DOHH2 (cell line): Measurements from ENCODE around the gene FMNL3.

ENCODE experiments used
- H3F3A ChIP-seq: fragments of 200-600 bp; sonication (generic), shearing (Covaris generic); 2 replicates; pipeline ENCODE4 v1.6.0; 2016; ENCODE audit warnings: antibody characterized with exemption, mild to moderate bottlenecking; ENCODE audit not compliant: control insufficient read depth, insufficient read depth
- H3K27ac ChIP-seq: fragments of 200-600 bp; sonication (generic); 2 replicates; pipeline ENCODE4 v1.5.1; 2014; ENCODE audit warnings: low read depth, mild to moderate bottlenecking, low read length, moderate library complexity
- H3K27me3 ChIP-seq: fragments of 200-600 bp; sonication (generic); 2 replicates; pipeline ENCODE4 v1.6.1; 2014; ENCODE audit warnings: mild to moderate bottlenecking, low read length, mixed read lengths; ENCODE audit not compliant: control insufficient read depth
- H3K36me3 ChIP-seq: fragments of 200-600 bp; sonication (generic); 2 replicates; pipeline ENCODE4 v1.6.1; 2014; ENCODE audit warnings: mild to moderate bottlenecking, low read length, moderate library complexity, mixed read lengths; ENCODE audit not compliant: control insufficient read depth
- H3K4me1 ChIP-seq: fragments of 200-600 bp; sonication (generic); 2 replicates; pipeline ENCODE4 v1.6.1; 2014; ENCODE audit warnings: mild to moderate bottlenecking, low read length, mixed read lengths; ENCODE audit not compliant: control insufficient read depth
- H3K4me2 ChIP-seq: fragments of 200-600 bp; sonication (generic); 2 replicates; pipeline ENCODE4 v1.6.0; 2014; ENCODE audit warnings: mild to moderate bottlenecking, low read length, moderate library complexity
- H3K4me3 ChIP-seq: fragments of 200-600 bp; sonication (generic); 2 replicates; pipeline ENCODE4 v1.5.1; 2014; ENCODE audit warnings: mild to moderate bottlenecking, low read length, mixed read lengths
- H3K79me2 ChIP-seq: fragments of 200-600 bp; sonication (generic); 2 replicates; pipeline ENCODE4 v1.6.1; 2014; ENCODE audit warnings: mild to moderate bottlenecking, low read length, mixed read lengths; ENCODE audit not compliant: control insufficient read depth
- H3K9me2 ChIP-seq: fragments of 200-600 bp; sonication (generic); replicated peaks from 2 replicates; pipeline ENCODE4 v1.6.1; 2014; ENCODE audit warnings: mild to moderate bottlenecking, low read length, mixed read lengths; ENCODE audit not compliant: control insufficient read depth
- H3K9me3 ChIP-seq: fragments of 200-600 bp; sonication (generic); 2 replicates; pipeline ENCODE4 v1.6.1; 2014; ENCODE audit warnings: antibody characterized with exemption, low read length, mixed read lengths; ENCODE audit not compliant: control insufficient read depth, insufficient read depth
- H4K20me1 ChIP-seq: fragments of 200-600 bp; sonication (generic); 2 replicates; pipeline ENCODE4 v1.6.0; 2014; ENCODE audit warnings: low read depth, mild to moderate bottlenecking, antibody characterized with exemption, low read length, moderate library complexity; ENCODE audit not compliant: control insufficient read depth, insufficient read depth
- EZH2phosphoT487 ChIP-seq: fragments of 200-600 bp; sonication (generic); IDR thresholded peaks from 2 replicates; pipeline ENCODE4 v1.6.1; 2017; ENCODE audit warnings: borderline replicate concordance, mild to moderate bottlenecking, antibody characterized with exemption, low read length, moderate library complexity, mixed read lengths
- TF ChIP-seq, protein P1 (sequence below): fragments of 200-600 bp; sonication (generic); IDR thresholded peaks from one replicate; pipeline ENCODE4 v1.5.1; 2014; ENCODE audit warnings: antibody characterized with exemption, mild to moderate bottlenecking, low read depth, low read length; ENCODE audit not compliant: poor library complexity, severe bottlenecking

Gene FMNL3

DNA sequence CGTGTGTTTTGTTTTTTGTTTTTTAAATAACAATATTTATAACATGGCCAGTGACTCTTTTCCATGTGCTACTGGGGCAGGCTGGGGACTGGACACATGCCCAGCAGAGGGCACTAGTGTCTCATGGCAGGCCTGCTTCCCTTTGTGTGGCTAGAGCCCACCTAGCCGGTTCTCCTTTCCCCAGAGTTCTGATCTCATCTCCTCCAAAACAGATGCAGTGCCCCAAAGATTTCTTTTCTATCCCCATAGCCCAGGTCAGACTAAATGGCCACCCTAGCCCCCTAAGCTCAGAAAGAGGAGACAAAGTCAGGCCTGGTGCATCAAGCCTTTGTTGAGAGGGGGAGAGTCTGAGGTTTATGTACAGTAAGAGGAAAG lies 62.6 kb downstream of the FMNL3 start:
- Histone ChIP-seq H3K79me2 (no peaks in the 10 kb centered on the region), H3K4me2 (0 out of 2 replicates have a peak overlapping the region, but pooled peaks have one; percentile 1), H3K9me3 (no peaks in the 10 kb centered on the region), H3K4me3 (no peak overlapping the region), H3K9me2 (no peaks in the 10 kb centered on the region), H3K36me3 (peaks cover 14% of the 10 kb centered on the region), H3F3A (no peaks in the 10 kb centered on the region), H3K27ac (no peak overlapping the region), H3K27me3 (no peaks in the 10 kb centered on the region), H4K20me1 (no peaks in the 10 kb centered on the region), H3K4me1 (peaks cover 18% of the 10 kb centered on the region)
- no peak for TF ChIP-seq EZH2phosphoT487
- TF ChIP-seq, protein P1, sequence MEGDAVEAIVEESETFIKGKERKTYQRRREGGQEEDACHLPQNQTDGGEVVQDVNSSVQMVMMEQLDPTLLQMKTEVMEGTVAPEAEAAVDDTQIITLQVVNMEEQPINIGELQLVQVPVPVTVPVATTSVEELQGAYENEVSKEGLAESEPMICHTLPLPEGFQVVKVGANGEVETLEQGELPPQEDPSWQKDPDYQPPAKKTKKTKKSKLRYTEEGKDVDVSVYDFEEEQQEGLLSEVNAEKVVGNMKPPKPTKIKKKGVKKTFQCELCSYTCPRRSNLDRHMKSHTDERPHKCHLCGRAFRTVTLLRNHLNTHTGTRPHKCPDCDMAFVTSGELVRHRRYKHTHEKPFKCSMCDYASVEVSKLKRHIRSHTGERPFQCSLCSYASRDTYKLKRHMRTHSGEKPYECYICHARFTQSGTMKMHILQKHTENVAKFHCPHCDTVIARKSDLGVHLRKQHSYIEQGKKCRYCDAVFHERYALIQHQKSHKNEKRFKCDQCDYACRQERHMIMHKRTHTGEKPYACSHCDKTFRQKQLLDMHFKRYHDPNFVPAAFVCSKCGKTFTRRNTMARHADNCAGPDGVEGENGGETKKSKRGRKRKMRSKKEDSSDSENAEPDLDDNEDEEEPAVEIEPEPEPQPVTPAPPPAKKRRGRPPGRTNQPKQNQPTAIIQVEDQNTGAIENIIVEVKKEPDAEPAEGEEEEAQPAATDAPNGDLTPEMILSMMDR = peak; percentile 95

DNA sequence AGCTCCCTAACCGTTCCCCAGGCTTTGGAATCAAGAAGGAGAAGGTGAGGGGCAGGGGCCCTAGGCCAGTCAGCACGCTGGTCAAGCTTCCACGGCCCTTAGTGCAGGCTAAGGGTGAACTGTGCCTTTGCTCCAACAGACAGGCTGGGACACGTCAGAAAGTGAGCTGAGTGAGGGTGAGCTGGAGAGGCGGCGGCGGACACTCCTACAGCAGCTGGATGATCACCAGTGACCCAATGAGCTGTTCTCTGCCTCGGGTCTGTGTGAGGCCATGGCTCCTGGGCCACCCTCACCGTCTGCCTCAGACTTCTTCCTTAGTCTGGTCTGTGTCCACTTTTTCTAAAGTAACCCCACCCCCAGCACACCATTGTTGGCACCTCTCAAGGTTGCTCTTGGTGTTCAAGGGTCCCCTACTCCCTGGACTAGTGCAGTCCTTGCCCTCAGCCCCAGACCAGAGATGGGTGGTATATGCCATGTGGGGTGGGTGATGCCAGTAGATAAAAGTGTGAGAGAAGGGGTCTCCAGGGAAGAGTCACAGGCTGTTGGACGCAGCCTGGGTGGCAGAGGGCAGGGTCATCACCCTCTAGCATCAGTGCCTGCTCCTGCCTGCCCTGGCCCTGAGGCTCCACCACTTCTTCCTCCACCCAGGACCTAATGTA lies 63.1 kb downstream of the FMNL3 start:
- TF ChIP-seq, protein P1 = no peak
- no peak for TF ChIP-seq EZH2phosphoT487
- H4K20me1 ChIP-seq = no peaks in the 10 kb centered on the region
- no peaks in the 10 kb centered on the region for H3K9me2 ChIP-seq
- H3K27ac ChIP-seq = no peak overlapping the region
- no peaks in the 10 kb centered on the region for H3K27me3 ChIP-seq
- peaks cover 14% of the 10 kb centered on the region for H3K36me3 ChIP-seq
- H3K4me1 ChIP-seq = peaks cover 23% of the 10 kb centered on the region
- no peaks in the 10 kb centered on the region for H3K9me3 ChIP-seq
- H3K4me2 ChIP-seq = no peak overlapping the region
- H3F3A ChIP-seq = 0 out of 2 replicates have a peak, but pooled peaks cover 3% of the 10 kb centered on the region
- H3K79me2 ChIP-seq = no peaks in the 10 kb centered on the region
- H3K4me3 ChIP-seq = no peak overlapping the region

DNA sequence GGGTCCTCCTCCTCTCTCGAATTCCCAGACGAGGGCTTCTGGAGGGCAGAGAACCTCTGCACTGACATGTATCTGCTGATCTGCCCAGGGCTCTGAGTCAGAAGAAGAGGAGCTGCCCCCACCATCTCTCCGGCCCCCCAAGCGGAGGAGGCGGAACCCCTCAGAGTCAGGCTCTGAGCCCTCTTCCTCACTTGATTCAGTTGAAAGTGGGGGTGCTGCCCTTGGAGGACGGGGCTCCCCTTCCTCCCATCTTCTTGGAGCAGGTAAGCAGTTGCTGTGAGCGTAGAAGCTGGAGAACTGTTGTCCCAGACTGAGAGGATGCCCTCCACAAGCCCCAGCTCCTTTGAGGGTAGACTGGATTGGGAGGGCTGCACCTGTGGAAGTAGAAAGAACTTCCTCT lies 64.1 kb downstream of the FMNL3 start:
- H3K27me3 ChIP-seq = no peaks in the 10 kb centered on the region
- no peak overlapping the region for H3K4me2 ChIP-seq
- no peak overlapping the region for H3K27ac ChIP-seq
- TF ChIP-seq EZH2phosphoT487 = no peak
- TF ChIP-seq, protein P1 = no peak
- 0 out of 2 replicates have a peak, but pooled peaks cover 3% of the 10 kb centered on the region for H3F3A ChIP-seq
- H3K9me2 ChIP-seq = no peaks in the 10 kb centered on the region
- H4K20me1 ChIP-seq = no peaks in the 10 kb centered on the region
- H3K36me3 ChIP-seq = peaks cover 10% of the 10 kb centered on the region
- H3K4me1 ChIP-seq = peaks cover 25% of the 10 kb centered on the region
- H3K79me2 ChIP-seq = no peaks in the 10 kb centered on the region
- H3K9me3 ChIP-seq = no peaks in the 10 kb centered on the region
- H3K4me3 ChIP-seq = no peak overlapping the region

DNA sequence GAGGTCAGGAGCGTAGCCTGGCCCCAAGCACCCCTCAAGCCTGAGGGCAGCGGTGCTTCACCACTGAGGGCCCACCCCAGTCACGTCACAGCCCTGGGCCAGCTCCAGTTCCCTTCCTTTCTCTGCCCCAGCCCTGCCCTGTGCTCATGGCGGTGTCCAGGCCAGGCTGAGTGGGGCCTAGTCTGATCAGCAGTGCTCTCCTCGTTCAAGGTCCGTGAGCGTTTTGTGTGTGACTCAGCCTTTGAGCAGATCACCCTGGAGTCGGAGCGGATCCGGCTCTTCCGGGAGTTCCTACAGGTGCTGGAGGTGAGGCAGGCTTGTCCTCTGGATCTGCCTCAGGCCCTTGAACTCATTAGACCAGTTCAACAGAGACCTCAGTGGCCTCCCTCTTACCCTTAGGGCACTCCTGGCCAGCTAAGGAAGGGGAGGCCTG lies 64.8 kb downstream of the FMNL3 start:
- Histone ChIP-seq H3K79me2 (no peaks in the 10 kb centered on the region), H3K36me3 (peaks cover 10% of the 10 kb centered on the region), H3K27ac (no peak overlapping the region), H3K4me3 (no peak overlapping the region), H3K4me1 (peaks cover 25% of the 10 kb centered on the region), H3K27me3 (no peaks in the 10 kb centered on the region), H3K4me2 (no peak overlapping the region), H4K20me1 (no peaks in the 10 kb centered on the region), H3F3A (0 out of 2 replicates have a peak, but pooled peaks cover 3% of the 10 kb centered on the region), H3K9me3 (no peaks in the 10 kb centered on the region), H3K9me2 (no peaks in the 10 kb centered on the region)
- TF ChIP-seq, protein P1 = no peak
- TF ChIP-seq EZH2phosphoT487 = no peak
